Mucosa of rectum (tissue), 2 donors: ENCODE data around the gene SGMS1.

ENCODE experiments used
- H3K27ac ChIP-seq, 2 donors: one replicate each; pipeline ENCODE4 v1.7.0; 2013; ENCODE audit warnings: inconsistent platforms in 2 of 2, low read depth in 2 of 2, low read length in 2 of 2
- H3K27me3 ChIP-seq, 2 donors: one replicate each; pipeline ENCODE4 v1.7.0; 2013; ENCODE audit warnings: low read length in 2 of 2; ENCODE audit not compliant: control insufficient read depth in 2 of 2, insufficient read depth in 2 of 2
- H3K36me3 ChIP-seq, 2 donors: one replicate each; pipeline ENCODE4 v1.7.0; 2013; ENCODE audit warnings: low read length in 2 of 2; ENCODE audit not compliant: control insufficient read depth in 2 of 2, insufficient read depth in 2 of 2
- H3K4me1 ChIP-seq, 2 donors: one replicate each; pipeline ENCODE4 v1.7.0; 2013; ENCODE audit warnings: low read length in 2 of 2, mild to moderate bottlenecking in 1 of 2; ENCODE audit not compliant: control insufficient read depth in 2 of 2, insufficient read depth in 2 of 2
- H3K4me3 ChIP-seq, 2 donors: one replicate each; pipeline ENCODE4 v1.7.0; 2013; ENCODE audit warnings: low read length in 2 of 2
- H3K9ac ChIP-seq, 2 donors: one replicate each; pipeline ENCODE4 v1.7.0; 2013; ENCODE audit warnings: low read length in 2 of 2, low read depth in 1 of 2, mild to moderate bottlenecking in 1 of 2
- H3K9me3 ChIP-seq, 2 donors: one replicate each; pipeline ENCODE4 v1.7.0; 2013; ENCODE audit warnings: low read length in 2 of 2; ENCODE audit not compliant: control insufficient read depth in 2 of 2
- donor health status: healthy.
- donor health status: Normal muscosa, but diverticular disease.

Gene SGMS1

GRCh38 chr10:50613150-50613549 is 10.6 kb downstream of the SGMS1 start:
- Histone ChIP-seq H3K27me3 (no peaks in the 10 kb centered on the region), H3K4me1 (no peaks in the 10 kb centered on the region), H3K4me3 (no peak overlapping the region), H3K36me3 (no peaks in the 10 kb centered on the region), H3K27ac (no peak overlapping the region), H3K9me3 (no peaks in the 10 kb centered on the region), H3K9ac (no peak overlapping the region)

- Histone ChIP-seq H3K27me3 (no peaks in the 10 kb centered on the region), H3K36me3 (no peaks in the 10 kb centered on the region), H3K9ac (no peak overlapping the region), H3K9me3 (no peaks in the 10 kb centered on the region), H3K4me1 (peaks cover 0 to 2% of the 10 kb centered on the region in 2 donors), H3K27ac (no peak overlapping the region), H3K4me3 (no peak overlapping the region)
Measured at GRCh38 chr10:50610368-50610767, 13.4 kb downstream of the SGMS1 start.

- H3K9ac ChIP-seq, result no peak overlapping the region
- no peak overlapping the region for H3K4me3 ChIP-seq
- H3K36me3 ChIP-seq, result no peaks in the 10 kb centered on the region
- no peaks in the 10 kb centered on the region for H3K27me3 ChIP-seq
- peaks cover 5 to 17% of the 10 kb centered on the region in 2 donors for H3K4me1 ChIP-seq
- H3K27ac ChIP-seq, result no peak overlapping the region
- H3K9me3 ChIP-seq, result no peaks in the 10 kb centered on the region
Measured at GRCh38 chr10:50607356-50607925, 16.3 kb downstream of the SGMS1 start.

- Histone ChIP-seq H3K4me1 (peaks cover 5 to 17% of the 10 kb centered on the region in 2 donors), H3K9me3 (no peaks in the 10 kb centered on the region), H3K27me3 (no peaks in the 10 kb centered on the region), H3K9ac (no peak overlapping the region), H3K27ac (no peak overlapping the region), H3K4me3 (no peak overlapping the region), H3K36me3 (no peaks in the 10 kb centered on the region)
Measured at GRCh38 chr10:50605951-50606270, 17.8 kb downstream of the SGMS1 start.

GRCh38 chr10:50605269-50605950 is 18.3 kb downstream of the SGMS1 start:
- no peak overlapping the region for H3K4me3 ChIP-seq
- no peaks in the 10 kb centered on the region for H3K9me3 ChIP-seq
- peak overlapping the region in 1 of 2 donors; percentile 43 for H3K27ac ChIP-seq
- H3K27me3 ChIP-seq, result no peaks in the 10 kb centered on the region
- peaks cover 5 to 17% of the 10 kb centered on the region in 2 donors for H3K4me1 ChIP-seq
- no peak overlapping the region for H3K9ac ChIP-seq
- H3K36me3 ChIP-seq, result no peaks in the 10 kb centered on the region

GRCh38 chr10:50604809-50605208 is 18.9 kb downstream of the SGMS1 start:
- Histone ChIP-seq H3K4me1 (peaks cover 5 to 17% of the 10 kb centered on the region in 2 donors), H3K9me3 (no peaks in the 10 kb centered on the region), H3K9ac (no peak overlapping the region), H3K4me3 (no peak overlapping the region), H3K27ac (peak overlapping the region in 1 of 2 donors; percentile 43), H3K27me3 (no peaks in the 10 kb centered on the region), H3K36me3 (no peaks in the 10 kb centered on the region)

GRCh38 chr10:50604049-50604640 is 19.6 kb downstream of the SGMS1 start:
- Histone ChIP-seq H3K36me3 (no peaks in the 10 kb centered on the region), H3K9ac (no peak overlapping the region), H3K27ac (no peak overlapping the region), H3K4me1 (peaks cover 5 to 17% of the 10 kb centered on the region in 2 donors), H3K27me3 (no peaks in the 10 kb centered on the region), H3K9me3 (no peaks in the 10 kb centered on the region), H3K4me3 (no peak overlapping the region)

GRCh38 chr10:50603151-50603850 is 20.5 kb downstream of the SGMS1 start:
- H3K36me3 ChIP-seq, result no peaks in the 10 kb centered on the region
- H3K27me3 ChIP-seq, result no peaks in the 10 kb centered on the region
- H3K9ac ChIP-seq, result no peak overlapping the region
- peaks cover 5 to 17% of the 10 kb centered on the region in 2 donors for H3K4me1 ChIP-seq
- H3K4me3 ChIP-seq, result no peak overlapping the region
- H3K27ac ChIP-seq, result no peak overlapping the region
- no peaks in the 10 kb centered on the region for H3K9me3 ChIP-seq

- no peaks in the 10 kb centered on the region for H3K9me3 ChIP-seq
- H3K9ac ChIP-seq, result no peak overlapping the region
- no peak overlapping the region for H3K4me3 ChIP-seq
- peaks cover 5 to 17% of the 10 kb centered on the region in 2 donors for H3K4me1 ChIP-seq
- no peak overlapping the region for H3K27ac ChIP-seq
- H3K36me3 ChIP-seq, result no peaks in the 10 kb centered on the region
- H3K27me3 ChIP-seq, result no peaks in the 10 kb centered on the region
Measured at GRCh38 chr10:50601974-50602373, 21.8 kb downstream of the SGMS1 start.

GRCh38 chr10:50600831-50601477 is 22.8 kb downstream of the SGMS1 start:
- Histone ChIP-seq H3K4me1 (peaks cover 5 to 19% of the 10 kb centered on the region in 2 donors), H3K36me3 (no peaks in the 10 kb centered on the region), H3K27ac (no peak overlapping the region), H3K9me3 (no peaks in the 10 kb centered on the region), H3K9ac (no peak overlapping the region), H3K27me3 (no peaks in the 10 kb centered on the region), H3K4me3 (no peak overlapping the region)
